Cardiac muscle cell (in vitro differentiated cells and primary cell): Measurements from ENCODE around the gene CCDC12. TPM values are rescaled to one million over a fixed set of nuclear protein-coding genes. Genes with fewer than 3 reads are reported as not detected.

ENCODE experiments used
- DNase-seq, 2 donors: peaks; one replicate each; pipeline versions ENCODE4 v3.0.0 to v3.0.0-alpha.2; 2010 to 2017; ENCODE audit warnings: low read depth in 1 of 2, low spot score in 1 of 2
- H3K27ac ChIP-seq: fragments of 200-600 bp; sonication (generic); 2 replicates; pipeline ENCODE4 v1.5.1; 2016
- H3K27me3 ChIP-seq: fragments of 200-600 bp; sonication (generic); 2 replicates; pipeline ENCODE4 v1.6.0; 2016; ENCODE audit warnings: control low read depth
- H3K36me3 ChIP-seq: fragments of 200-600 bp; sonication (generic); 2 replicates; pipeline ENCODE4 v1.5.1; 2016; ENCODE audit warnings: control low read depth
- H3K4me1 ChIP-seq: fragments of 200-600 bp; sonication (generic); 2 replicates; pipeline ENCODE4 v1.8.1; 2017; ENCODE audit warnings: low read depth, mild to moderate bottlenecking, mixed run types
- H3K4me3 ChIP-seq: fragments of 200-600 bp; sonication (generic); 2 replicates; pipeline ENCODE4 v1.5.1; 2016; ENCODE audit warnings: mild to moderate bottlenecking
- H3K9me3 ChIP-seq: fragments of 200-600 bp; sonication (generic); 2 replicates; pipeline ENCODE4 v1.5.1; 2017; ENCODE audit warnings: low read depth, mild to moderate bottlenecking, control low read depth
- polyA plus RNA-seq: library from polyadenylated mRNA; unstranded; fragments of >200 nt; fragmentation: Nextera tagmentation; extraction: Ambion mirVana; gene quantifications from 2 replicates; pipeline ENCODE4 v1.2.1, GENCODE V29; 2016
- total RNA-seq: library from RNA; depleted of rRNA; stranded (reverse); fragments of >200 nt; gene quantifications from 2 replicates; pipeline ENCODE4 v1.2.3, GENCODE V29; 2016
- TF ChIP-seq, protein P1 (sequence below): IDR thresholded peaks from 2 replicates; pipeline ENCODE4 v1.5.1; 2012; ENCODE audit warnings: low read depth, mild to moderate bottlenecking, low read length

CCDC12 gene
- total and polyA plus RNA-seq, 2 experiments from 2014 or later: 53.8 to 73.1 TPM

DNA sequence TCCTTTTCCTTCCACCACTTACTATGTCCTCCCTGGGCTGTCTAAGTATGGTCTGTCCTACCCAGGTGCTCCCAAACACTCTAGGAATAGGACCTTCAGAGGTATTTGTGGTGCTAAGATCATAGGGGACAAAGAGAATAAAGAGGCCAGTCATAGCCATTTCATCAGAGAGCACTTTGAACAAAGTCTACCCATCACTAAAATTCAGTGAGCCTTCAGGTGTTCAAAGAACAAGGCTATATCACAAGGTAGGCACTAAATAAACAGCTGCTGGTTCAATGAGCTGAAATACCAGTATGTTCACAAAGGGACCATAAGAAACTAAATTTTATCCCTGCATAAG lies 41.7 kb upstream of the CCDC12 start:
- H3K9me3 ChIP-seq: no peaks in the 10 kb centered on the region
- H3K27me3 ChIP-seq: no peaks in the 10 kb centered on the region
- H3K36me3 ChIP-seq: peaks cover 29% of the 10 kb centered on the region
- no peak overlapping the region for H3K27ac ChIP-seq
- no peak overlapping the region for H3K4me3 ChIP-seq
- TF ChIP-seq, protein P1, sequence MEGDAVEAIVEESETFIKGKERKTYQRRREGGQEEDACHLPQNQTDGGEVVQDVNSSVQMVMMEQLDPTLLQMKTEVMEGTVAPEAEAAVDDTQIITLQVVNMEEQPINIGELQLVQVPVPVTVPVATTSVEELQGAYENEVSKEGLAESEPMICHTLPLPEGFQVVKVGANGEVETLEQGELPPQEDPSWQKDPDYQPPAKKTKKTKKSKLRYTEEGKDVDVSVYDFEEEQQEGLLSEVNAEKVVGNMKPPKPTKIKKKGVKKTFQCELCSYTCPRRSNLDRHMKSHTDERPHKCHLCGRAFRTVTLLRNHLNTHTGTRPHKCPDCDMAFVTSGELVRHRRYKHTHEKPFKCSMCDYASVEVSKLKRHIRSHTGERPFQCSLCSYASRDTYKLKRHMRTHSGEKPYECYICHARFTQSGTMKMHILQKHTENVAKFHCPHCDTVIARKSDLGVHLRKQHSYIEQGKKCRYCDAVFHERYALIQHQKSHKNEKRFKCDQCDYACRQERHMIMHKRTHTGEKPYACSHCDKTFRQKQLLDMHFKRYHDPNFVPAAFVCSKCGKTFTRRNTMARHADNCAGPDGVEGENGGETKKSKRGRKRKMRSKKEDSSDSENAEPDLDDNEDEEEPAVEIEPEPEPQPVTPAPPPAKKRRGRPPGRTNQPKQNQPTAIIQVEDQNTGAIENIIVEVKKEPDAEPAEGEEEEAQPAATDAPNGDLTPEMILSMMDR: no peak
- no peak for DNase-seq
- peaks cover 4% of the 10 kb centered on the region for H3K4me1 ChIP-seq

DNA sequence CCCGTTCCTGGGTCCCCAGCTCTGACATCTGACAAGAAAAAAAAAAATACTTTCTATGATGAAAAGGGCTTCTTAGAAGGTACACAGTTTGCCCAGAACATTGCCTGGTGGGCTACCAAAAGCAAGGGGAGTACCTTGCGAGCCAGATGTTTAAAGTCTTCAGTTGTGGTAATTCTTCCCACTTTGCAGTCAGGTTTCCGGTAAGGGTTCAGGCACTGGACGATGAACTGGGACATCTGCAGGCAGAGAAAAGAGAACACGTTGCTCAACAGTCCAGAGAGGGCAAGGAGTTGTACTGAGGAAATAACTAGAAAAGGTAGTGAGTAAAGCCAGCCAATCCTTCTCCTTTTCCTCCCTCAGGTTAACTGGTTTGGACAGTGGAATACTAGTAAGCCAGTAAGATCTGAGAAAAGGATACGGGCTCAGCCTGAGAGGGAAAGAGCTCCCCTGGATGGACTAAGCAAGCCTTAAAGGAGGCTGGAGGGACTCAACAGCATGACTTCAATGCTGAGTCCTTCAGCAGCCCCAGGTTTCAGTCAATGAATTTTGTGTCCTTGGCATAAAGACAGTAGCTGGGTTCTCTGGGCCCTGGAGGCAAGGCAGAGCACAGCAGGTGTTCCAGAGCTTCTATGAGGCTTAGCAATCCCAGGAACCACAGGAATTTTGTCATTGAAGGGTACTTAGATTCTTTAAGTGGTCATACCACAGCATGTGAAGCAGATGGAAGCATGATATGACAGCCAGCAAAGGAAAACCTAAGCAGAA lies 41.1 kb upstream of the CCDC12 start:
- Histone ChIP-seq H3K27ac (no peak overlapping the region), H3K9me3 (no peaks in the 10 kb centered on the region), H3K4me3 (no peak overlapping the region), H3K4me1 (peaks cover 3% of the 10 kb centered on the region), H3K27me3 (no peaks in the 10 kb centered on the region), H3K36me3 (peaks cover 29% of the 10 kb centered on the region)
- DNase-seq: peak in 1 of 2 donors; percentile 19
- TF ChIP-seq, protein P1: no peak

DNA sequence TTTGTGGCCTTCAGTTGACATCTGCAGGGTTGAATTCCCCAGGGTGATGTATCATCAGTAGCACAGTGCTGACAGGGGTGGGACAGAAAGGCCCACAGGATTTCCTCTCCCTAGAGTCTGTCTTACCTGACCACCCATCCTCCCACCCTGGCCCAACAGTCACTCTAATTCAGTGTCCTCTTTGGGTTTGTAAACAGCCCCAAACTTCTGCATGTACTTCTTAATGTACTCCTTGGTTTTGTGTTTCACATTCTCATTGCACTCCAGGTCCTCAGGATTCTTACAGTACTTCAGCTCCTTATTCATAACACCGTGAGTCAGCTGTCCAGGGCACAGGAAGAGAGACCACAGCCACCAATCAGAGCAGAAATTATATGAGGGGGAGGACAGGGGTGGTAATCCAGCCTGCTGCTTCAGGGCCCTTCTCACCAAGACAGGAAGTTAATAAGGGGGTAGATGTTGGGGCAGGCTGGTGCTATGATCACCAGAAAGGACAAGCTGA lies 40.4 kb upstream of the CCDC12 start:
- Histone ChIP-seq H3K27me3 (no peaks in the 10 kb centered on the region), H3K4me3 (no peak overlapping the region), H3K36me3 (peaks cover 29% of the 10 kb centered on the region), H3K9me3 (no peaks in the 10 kb centered on the region), H3K4me1 (no peaks in the 10 kb centered on the region), H3K27ac (no peak overlapping the region)
- TF ChIP-seq, protein P1: no peak
- DNase-seq: peak in 1 of 2 donors; percentile 80

DNA sequence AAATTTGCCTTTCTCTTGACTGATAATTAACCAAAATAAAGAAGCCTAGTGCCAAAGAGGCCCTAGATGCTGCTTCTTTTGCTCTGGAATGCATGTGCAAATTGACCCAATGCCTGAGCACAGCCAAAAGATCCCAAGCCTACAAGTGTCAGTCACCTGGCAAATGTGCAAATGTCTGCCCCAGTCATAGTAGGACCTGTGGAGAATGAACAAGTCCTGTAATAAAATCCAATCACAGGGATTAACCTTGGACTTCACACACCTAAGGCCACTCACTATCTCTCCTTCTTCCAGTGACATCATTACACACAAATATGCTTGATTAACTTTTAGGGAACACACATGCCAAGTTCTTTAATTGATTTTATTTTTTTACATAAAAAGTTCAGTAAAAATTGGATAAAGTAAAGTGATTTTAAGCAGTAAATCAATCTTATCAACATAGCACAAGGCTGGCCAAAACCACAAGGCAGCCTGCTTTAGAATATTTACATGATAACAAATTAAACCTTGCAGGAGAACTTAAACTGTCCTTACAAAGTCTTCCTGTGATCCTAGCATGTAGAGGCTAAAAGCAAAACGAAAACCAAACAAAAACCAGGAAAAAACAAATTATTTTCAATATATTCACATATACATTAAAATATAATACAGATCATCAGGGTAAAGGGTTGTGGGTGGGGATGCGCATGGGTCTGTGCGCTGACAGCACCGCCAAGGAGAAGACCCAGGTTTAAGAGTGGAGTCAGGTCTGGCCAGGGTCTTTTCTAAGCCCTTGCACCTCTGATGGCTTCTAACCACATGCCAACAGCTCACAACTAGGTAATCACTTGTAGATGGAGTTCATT lies 39.8 kb upstream of the CCDC12 start:
- Histone ChIP-seq H3K9me3 (no peaks in the 10 kb centered on the region), H3K27ac (no peak overlapping the region), H3K36me3 (peaks cover 29% of the 10 kb centered on the region), H3K4me1 (no peaks in the 10 kb centered on the region), H3K4me3 (no peak overlapping the region), H3K27me3 (no peaks in the 10 kb centered on the region)
- TF ChIP-seq, protein P1: no peak
- no peak for DNase-seq

DNA sequence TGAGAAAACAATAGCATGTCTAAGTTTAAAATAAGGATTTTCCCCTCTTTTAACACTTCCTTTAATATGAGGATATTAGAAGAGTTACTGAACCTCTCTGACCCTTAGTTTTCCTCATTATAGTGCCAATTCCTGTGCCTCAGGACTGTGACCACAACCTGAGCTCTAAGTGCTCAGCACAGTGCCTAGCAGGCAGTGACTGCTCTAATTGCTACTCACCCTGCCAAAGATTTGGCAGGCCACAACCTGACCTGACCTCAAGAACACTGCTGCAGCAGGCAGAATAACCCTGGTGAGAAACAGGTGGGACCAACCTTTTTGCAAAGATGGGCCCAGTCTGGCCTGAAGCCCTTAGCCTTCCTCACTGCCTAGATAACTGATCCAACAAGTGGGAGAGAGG lies 38.6 kb upstream of the CCDC12 start:
- no peaks in the 10 kb centered on the region for H3K9me3 ChIP-seq
- no peaks in the 10 kb centered on the region for H3K4me1 ChIP-seq
- H3K27ac ChIP-seq: no peak overlapping the region
- TF ChIP-seq, protein P1: no peak
- H3K4me3 ChIP-seq: no peak overlapping the region
- no peaks in the 10 kb centered on the region for H3K27me3 ChIP-seq
- peaks cover 25% of the 10 kb centered on the region for H3K36me3 ChIP-seq
- DNase-seq: no peak
